Medulla oblongata (tissue), 1 donor: ENCODE results near the gene UQCC5.
"Not testable (repeated sequence)": the region's sequence is repeated elsewhere in the genome, so short reads cannot be mapped to it uniquely, and the experiment has no call there.

ENCODE experiments used
- DNase-seq: peaks from one replicate; pipeline ENCODE4 v3.0.0-alpha.2; 2015; ENCODE audit errors: extremely low spot score

The UQCC5 gene

DNA sequence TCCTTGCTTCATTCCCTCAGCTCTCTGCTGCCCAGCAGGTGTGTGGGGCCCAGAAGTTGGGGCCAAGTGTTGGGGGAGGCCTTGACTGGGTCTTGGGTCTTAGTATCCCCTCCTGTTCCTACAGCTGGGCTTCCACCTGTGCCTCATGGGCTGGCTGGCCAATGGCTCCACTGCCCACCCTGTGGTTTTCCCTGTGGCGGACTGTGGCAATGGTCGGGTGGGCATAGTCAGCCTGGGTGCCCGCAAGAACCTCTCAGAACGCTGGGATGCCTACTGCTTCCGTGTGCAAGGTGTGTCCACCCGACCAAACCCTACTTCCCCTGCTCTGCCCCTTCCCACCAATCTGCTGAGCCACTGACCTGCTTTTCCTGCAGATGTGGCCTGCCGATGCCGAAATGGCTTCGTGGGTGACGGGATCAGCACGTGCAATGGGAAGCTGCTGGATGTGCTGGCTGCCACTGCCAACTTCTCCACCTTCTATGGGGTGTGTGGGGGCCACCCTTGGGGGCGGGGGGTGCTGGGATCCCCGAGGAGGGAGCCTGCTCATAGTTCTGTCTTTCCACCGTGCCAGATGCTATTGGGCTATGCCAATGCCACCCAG is 13.7 kb upstream of the UQCC5 start:
- no peak for DNase-seq

DNA sequence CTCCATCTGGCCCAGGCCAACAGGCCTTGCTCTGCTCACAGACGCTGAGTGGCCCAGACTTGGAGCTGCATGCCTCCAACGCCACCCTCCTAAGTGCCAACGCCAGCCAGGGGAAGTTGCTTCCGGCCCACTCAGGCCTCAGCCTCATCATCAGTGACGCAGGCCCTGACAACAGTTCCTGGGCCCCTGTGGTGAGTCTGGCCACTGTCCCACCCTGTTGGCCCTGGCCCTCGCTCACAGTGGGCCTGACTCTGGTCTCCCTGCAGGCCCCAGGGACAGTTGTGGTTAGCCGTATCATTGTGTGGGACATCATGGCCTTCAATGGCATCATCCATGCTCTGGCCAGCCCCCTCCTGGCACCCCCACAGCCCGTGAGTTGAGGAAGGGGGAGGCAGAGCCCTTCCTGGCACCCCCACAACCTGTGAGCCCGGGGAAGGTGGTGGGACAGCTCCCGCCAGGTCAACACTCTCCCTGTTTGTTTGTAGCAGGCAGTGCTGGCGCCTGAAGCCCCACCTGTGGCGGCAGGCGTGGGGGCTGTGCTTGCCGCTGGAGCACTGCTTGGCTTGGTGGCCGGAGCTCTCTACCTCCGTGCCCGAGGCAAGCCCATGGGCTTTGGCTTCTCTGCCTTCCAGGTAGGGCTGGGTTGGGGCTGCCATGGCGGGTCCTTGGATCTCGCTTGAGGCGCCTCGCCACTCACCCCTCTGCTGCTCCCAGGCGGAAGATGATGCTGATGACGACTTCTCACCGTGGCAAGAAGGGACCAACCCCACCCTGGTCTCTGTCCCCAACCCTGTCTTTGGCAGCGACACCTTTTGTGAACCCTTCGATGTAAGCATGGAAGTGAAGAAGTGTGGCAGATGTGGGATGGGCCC is 12.8 kb upstream of the UQCC5 start:
- no peak for DNase-seq

DNA sequence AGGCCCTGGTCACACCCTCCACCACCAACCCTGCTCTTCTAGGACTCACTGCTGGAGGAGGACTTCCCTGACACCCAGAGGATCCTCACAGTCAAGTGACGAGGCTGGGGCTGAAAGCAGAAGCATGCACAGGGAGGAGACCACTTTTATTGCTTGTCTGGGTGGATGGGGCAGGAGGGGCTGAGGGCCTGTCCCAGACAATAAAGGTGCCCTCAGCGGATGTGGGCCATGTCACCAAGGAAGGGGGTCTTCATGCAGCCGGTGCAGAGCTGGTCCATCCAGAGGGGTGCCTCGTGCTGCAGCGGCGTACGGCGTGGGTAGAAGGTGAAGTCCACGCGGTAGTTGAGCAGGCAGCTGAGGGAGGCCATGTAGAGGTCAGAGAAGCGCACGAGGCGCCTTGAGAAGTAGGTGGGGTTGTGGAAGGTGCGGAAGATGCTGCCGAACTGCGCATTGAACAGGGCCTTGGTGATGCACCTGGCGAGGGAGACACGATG is 12.1 kb upstream of the UQCC5 start:
- no peak for DNase-seq

DNA sequence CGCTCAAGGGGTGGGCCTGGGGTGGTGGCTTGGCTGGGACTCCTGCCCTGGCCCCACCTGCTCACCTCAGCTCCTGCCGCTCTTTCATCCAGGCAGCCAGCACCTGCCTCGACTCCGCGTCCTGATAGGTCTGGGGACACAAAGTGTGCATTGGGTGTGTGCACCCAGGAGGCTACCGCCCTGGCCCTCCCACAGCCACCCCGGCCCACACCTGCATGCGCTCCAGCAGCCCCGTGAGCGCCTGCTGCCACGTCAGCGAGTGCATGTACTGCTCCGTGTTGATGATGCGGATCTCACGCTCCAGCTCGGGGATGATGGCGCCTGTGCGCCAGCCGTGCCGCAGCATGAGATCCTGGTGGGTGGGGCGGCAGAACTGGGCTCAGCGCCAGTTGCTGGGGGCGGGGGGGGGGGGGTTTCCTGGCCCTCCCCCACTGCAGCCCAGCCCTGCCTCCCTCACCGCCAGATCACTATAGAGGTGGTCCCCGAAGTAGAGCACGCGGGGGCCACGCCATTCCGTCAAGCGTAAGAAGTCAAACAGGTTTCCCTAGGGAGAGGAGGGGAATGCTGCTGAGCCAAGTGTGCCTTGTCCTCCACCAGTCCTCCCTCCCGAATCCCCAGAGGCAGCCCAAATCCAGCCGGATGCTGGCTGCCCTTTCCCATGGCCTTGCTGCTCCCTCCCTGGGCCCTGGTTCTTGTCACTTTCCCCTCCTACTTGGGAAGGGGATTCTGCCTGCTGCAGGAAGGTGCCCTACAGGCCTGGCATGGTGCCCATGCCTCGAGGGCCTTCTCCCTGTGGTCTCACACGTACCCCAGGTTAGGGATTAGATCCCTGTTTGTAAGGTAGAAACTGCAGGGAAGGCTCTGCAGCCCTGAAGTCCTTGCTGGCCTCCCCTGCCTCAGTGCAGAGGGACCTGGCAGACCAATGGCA is 11.4 kb upstream of the UQCC5 start:
- DNase-seq, result no peak

DNA sequence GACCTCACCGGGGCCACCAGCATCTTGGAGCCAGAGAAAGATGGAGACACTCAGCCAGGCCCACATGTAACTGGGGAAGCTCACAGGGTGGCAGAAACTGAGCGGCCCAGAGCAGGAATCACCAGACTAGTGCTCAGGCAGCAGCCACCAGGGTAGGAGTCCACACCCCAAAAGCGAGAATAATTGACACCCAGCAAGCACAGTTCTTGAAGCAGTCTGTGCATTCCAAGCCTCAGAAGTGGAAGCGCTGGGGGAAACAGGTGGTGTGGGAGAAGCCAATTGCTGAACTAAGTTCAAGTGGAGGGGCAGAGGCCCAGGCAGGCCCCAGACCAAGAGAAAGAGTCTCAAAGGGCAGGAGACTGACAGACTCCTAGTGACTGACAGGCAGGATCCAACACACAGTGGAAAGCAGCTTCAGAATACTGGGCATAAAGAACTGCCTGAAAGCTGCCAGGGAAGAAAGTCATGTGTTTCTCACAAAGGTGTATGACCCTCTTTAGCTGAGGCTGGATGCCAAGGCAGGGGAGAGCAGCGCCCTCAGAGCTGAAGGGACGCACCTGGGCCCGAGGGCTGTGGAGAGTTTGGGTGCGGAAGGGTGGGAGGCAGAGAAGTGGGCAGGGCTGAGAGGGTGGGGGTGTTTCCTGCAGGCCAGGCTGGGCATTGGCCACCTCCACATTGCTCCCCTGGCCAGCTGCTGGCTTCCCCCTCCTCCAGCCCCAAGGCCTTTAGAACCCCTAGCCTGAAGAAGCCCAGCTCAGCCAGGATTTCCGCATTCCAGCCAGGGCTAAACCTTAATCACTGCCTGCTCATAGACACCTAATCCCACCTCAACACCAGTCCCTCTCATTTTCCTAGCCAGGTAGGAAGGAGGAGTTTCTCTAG is 10.5 kb upstream of the UQCC5 start:
- DNase-seq, result no peak

- not testable (repeated sequence) for DNase-seq
Measured at GRCh38 chr3:52526671-52527038, 9.8 kb upstream of the UQCC5 start.

DNA sequence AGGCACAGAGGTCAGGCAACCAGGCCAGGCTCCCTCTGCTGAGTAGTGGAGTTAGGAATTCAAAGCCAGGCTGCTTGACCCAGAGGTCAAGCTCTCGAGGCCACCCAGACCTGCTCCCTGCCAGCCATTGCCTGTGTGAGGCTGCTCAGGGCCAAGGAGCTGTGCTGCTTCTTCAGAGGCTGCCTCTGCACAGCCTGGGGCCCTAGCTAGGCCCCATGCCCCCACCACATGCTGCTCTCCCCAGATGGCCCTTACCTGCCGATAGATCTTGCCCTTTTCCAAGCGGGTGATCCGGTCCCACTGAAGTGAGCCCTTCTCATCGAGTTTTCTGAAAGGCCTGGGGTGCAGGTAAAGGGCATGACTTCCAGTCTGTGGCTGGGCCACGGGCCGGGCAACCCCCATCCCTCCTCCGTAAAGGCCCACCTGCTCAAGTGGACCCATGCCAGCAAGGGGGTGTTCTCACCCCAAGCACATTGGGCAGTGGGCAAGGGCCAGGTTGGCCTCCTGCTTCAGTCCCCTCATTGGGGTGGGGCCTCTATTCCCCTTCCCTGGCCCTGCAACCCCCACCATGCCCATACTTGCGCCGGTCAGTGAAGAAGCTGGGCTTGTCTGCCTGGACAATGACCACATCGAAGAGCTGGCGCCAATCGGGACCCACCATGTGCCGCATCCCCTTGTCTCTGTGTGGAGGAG is 9.2 kb upstream of the UQCC5 start:
- DNase-seq, result no peak

DNA sequence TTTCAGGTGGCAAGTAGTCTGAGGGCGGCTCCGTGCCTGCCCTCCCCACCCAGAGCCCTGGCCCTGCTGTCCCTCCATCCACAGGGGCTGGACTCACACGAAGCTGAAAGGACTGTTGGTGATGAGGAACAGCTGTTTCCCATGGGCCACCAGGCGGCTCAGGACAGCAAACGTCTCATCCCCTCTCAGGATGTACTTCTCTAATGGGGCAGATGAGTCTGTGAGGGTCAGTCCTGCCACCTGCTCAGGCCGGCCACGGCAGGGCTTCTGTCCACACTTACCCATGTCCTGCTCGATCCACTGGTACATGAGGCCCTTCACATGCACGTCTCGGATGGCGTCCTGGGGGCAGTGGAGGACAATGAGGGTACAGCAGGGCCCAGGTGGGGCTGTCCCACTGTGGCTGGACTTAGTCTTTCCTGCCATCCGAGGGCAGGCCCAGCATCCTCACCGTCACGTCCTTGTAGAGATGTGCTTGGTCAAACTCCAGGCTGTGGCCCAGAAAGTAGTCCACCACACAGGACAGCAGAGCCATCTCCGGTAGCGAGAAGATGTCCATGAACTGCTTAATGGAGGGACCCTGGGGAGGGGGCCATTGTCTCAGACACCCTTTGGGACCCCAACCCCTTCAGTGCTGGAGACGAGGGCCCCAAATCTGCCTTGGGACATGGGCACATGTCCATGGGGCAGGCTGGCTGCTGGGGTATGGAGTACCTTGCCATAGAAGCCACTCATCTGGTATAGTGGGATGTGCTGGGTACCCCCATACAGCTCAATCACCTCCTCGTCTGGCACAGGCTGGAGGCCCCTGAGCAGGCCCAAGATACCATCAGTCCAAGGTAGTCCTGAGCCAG is 8.4 kb upstream of the UQCC5 start:
- DNase-seq, result no peak

GRCh38 chr3:52528586-52529375 is 7.6 kb upstream of the UQCC5 start:
- no peak for DNase-seq

- no peak for DNase-seq
Measured at GRCh38 chr3:52529376-52530333, 6.8 kb upstream of the UQCC5 start.

DNA sequence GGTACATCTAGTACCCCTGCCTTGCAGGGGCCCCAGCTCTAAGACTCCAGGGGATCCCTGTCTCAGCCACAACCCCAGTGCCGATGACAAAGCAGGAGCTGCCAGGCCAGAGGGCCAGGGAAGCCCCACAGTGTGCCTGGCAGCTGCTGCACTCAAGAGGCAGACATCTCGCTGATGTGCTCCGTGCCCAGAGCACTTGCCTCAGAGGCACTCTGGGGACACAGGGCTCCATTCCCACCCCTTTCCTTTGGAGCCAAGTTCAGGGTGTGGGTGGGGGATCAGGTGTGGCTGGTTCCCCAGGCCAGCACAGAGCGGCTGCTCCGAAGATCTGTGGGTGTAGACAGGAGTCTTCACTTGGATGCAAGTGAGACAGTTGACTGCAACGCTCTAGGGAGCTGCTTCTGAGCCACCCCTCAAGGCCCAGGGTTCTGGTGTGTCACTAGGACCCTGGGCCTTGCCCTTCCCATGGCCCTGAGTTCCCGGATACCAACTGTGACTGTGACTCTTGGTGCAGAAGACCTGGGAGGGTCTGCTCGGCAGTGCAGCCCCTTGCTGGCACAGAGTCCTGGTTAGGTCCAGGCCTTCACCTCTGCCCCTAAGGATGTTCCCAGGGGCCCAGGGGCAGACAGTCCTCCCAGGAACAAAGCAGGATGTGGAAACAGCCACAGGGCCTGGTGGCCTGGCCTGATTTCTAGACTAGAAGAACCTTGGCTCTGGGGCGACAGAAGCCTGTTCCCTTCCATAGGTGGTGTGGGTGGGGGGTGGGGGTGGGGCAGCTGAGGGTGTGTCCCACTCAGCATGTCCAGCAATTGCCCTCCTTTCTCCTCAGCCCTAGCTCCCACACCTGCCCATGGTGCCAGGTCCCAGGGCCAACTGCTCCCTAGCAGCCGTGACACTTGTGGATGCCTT is 5.2 kb upstream of the UQCC5 start:
- no peak for DNase-seq

DNA sequence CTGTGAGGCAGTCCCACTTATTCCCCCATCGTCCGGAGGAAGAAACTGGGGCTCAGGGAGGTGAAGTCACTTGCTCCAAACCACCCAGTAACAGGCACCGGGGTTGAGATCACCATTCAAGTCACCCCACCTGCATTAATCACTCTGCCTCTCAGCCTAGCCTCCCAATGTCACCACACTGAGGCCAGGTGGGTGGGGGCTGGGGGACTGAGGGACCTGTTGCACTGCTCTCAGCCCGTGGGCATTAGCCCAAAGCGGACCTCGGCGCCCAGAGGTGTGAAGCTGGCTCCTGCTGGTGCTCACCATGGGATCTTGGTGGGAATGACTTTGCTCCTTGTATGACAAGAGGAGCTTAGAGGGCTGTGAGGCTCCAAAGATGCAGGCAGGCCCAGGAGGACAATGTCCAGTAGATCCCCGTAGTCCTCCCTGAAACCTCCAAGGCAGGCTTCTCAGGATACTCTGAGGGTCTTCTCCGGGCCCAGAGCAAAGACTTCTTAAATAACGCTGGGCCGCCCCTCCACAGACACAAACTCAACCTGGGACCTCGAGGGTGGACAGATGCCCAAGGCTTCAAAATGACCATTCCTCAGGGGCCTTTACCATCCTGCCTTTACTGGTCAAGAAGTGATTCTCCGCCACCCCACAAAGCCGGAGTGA is 4.4 kb upstream of the UQCC5 start:
- no peak for DNase-seq

DNA sequence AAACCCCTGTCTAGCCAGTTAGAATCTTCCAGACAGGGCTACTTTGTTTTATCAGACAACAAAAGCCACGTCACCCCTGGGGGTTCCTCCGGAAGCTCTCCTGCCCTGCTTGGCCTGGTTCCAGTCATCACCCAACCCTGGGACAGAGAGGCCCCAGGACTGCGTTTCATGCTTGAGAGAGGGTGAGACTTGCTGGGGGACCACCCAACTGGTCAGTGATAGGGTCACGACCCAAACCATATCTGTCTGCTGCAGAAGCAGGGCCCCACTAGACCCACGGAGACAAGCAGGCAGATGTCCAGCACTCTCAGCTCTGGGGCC is 3.9 kb upstream of the UQCC5 start:
- DNase-seq, result no peak

- DNase-seq, result no peak
Measured at GRCh38 chr3:52532838-52533622, 3.4 kb upstream of the UQCC5 start.

- DNase-seq, result peak; percentile 74
Measured at GRCh38 chr3:52533623-52534280, 2.7 kb upstream of the UQCC5 start, which contains the start of gene NT5DC2. Gene NT5DC2, minus strand, starts transcription at chr3:52533857. Its CDS starts 120 bp downstream, at chr3:52533737.
